Pericardium fibroblast (primary cell): ENCODE measurements around the gene VCPKMT. TPM values are rescaled to one million over a fixed set of nuclear protein-coding genes. Genes with fewer than 3 reads are reported as not detected.

ENCODE experiments used
- total RNA-seq: library from RNA; depleted of rRNA; stranded (reverse); fragments of >200 nt; gene quantifications from 2 replicates; pipeline ENCODE4 v1.2.3, GENCODE V29; 2015

VCPKMT gene
- 5.0 and 5.3 TPM in 2 replicates for total RNA-seq

GRCh38 chr14:50116181-50116956, at the start of gene VCPKMT:
TSS of gene VCPKMT (minus strand) at chr14:50116572. CDS start at chr14:50116552, 20 bp downstream.

Other genes with a start within 250 kb of the VCPKMT start
- gene ARF6, start 223.5 kb downstream of the VCPKMT start, total RNA-seq, result 37.6 and 57.6 TPM in 2 replicates
- gene SOS2, start 115.0 kb upstream of the VCPKMT start, total RNA-seq, result 10.1 and 15.8 TPM in 2 replicates
- 0.70 and 2.6 TPM in 2 replicates for gene L2HGDH, start 195.7 kb upstream of the VCPKMT start, total RNA-seq
- gene DMAC2L, start 195.8 kb upstream of the VCPKMT start, total RNA-seq, result 11.7 and 18.5 TPM in 2 replicates